Nephron progenitor cell (in vitro differentiated cells): ENCODE measurements around the gene FOXL3.
A peak's percentile ranks its signal among the peaks of the same experiment; 100 is the strongest.

Experiments
- DNase-seq: peaks from one replicate; pipeline ENCODE4 v3.0.0; 2021
- H3K27ac Mint-ChIP-seq: 2 replicates; pipeline ENCODE4 v1.8.0; 2021; ENCODE audit warnings: mild to moderate bottlenecking, moderate library complexity, mixed read lengths
- H3K27me3 Mint-ChIP-seq: 2 replicates; pipeline ENCODE4 v1.8.0; 2021; ENCODE audit warnings: mild to moderate bottlenecking, low read depth, mixed read lengths; ENCODE audit not compliant: poor library complexity
- H3K36me3 Mint-ChIP-seq: 2 replicates; pipeline ENCODE4 v1.8.0; 2021; ENCODE audit warnings: low read depth, mixed read lengths
- H3K4me1 Mint-ChIP-seq: 2 replicates; pipeline ENCODE4 v1.8.0; 2021; ENCODE audit warnings: mixed read lengths
- H3K4me3 Mint-ChIP-seq: 2 replicates; pipeline ENCODE4 v1.8.0; 2021; ENCODE audit warnings: mild to moderate bottlenecking, moderate library complexity, mixed read lengths
- H3K9me3 Mint-ChIP-seq: 2 replicates; pipeline ENCODE4 v1.8.0; 2021; ENCODE audit warnings: mild to moderate bottlenecking, moderate library complexity, mixed read lengths
- TF ChIP-seq, protein P1 (sequence below): fragments of 200-600 bp; sonication (generic); IDR thresholded peaks from 2 replicates; pipeline ENCODE4 v1.5.0; 2021; ENCODE audit warnings: antibody characterized with exemption

Gene FOXL3

DNA sequence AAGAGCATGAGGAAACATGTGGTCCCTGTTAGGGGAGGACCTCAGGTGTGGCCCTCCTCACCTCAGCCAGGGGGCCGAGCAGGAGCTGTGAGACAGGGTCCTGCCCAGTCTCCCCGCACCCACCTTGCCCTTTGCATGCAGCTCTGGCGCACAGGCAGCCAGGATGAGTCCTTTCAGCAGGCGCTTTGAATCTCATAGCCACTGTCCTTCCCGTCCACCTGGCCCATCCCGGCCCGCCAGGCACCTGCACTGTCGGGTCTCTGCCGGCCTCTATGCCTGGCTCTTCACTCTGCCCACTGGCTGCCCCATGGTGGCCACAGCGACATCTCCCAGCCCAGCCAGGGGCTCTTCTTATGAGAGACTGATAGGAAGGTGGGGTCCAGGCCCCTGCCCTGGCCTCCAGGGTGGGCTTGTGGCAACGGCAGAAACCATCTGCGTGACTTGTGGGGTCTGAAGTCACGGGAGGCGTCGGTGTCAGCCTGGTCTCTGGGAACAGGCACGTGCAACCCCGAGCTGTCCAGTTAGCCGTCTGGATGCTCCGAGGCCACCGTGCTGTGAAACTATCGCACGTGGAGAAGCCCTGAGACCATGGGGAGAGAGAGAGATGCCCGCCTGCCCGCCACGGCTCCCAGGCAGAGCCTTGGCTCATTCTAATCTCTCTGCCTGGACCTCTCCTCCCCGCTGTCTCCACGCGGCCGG is 37.4 kb downstream of the FOXL3 start:
- TF ChIP-seq, protein P1, sequence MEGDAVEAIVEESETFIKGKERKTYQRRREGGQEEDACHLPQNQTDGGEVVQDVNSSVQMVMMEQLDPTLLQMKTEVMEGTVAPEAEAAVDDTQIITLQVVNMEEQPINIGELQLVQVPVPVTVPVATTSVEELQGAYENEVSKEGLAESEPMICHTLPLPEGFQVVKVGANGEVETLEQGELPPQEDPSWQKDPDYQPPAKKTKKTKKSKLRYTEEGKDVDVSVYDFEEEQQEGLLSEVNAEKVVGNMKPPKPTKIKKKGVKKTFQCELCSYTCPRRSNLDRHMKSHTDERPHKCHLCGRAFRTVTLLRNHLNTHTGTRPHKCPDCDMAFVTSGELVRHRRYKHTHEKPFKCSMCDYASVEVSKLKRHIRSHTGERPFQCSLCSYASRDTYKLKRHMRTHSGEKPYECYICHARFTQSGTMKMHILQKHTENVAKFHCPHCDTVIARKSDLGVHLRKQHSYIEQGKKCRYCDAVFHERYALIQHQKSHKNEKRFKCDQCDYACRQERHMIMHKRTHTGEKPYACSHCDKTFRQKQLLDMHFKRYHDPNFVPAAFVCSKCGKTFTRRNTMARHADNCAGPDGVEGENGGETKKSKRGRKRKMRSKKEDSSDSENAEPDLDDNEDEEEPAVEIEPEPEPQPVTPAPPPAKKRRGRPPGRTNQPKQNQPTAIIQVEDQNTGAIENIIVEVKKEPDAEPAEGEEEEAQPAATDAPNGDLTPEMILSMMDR: no peak
- peaks cover 51% of the 10 kb centered on the region for H3K27me3 Mint-ChIP-seq
- H3K4me3 Mint-ChIP-seq: no peak overlapping the region
- no peak overlapping the region for H3K27ac Mint-ChIP-seq
- no peak for DNase-seq
- H3K36me3 Mint-ChIP-seq: no peaks in the 10 kb centered on the region
- H3K4me1 Mint-ChIP-seq: peaks cover 44% of the 10 kb centered on the region
- H3K9me3 Mint-ChIP-seq: no peaks in the 10 kb centered on the region

DNA sequence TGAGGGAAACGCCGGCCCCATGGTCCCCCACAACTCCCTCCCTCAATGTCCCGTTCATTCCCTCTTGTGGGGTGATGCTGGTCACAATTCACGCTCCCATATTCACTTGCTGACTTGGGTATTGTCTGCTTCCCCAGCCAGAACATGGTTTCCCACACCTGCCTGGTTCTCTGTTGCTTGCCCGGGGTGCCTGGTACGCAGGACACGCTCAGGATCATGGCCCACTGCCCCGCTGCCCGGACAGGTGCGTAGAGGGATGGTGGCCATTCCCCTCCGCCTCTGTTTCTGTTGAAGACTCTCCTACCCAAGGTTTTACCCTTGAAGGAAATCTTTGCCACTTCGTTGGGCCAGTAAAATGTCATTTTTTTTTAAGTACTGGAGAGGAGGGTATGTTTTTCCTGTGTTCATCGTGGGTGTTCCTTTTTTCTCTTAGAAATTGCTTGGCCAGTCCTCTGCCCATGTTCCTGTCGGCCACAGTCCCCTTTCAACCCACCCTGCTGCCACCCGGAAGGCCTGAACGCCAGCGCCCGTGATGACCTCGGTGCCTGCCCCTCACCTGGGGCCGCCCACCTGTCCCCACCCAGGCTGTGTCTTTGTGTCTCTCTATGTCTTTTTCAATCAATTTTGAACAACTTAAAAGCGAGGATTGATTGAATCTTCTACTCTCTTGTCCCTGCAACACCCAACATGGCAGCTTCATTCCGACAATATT is 38.2 kb downstream of the FOXL3 start:
- TF ChIP-seq, protein P1: no peak
- no peak overlapping the region for H3K27ac Mint-ChIP-seq
- no peaks in the 10 kb centered on the region for H3K36me3 Mint-ChIP-seq
- no peak overlapping the region for H3K4me3 Mint-ChIP-seq
- H3K4me1 Mint-ChIP-seq: peaks cover 45% of the 10 kb centered on the region
- H3K27me3 Mint-ChIP-seq: peaks cover 51% of the 10 kb centered on the region
- no peaks in the 10 kb centered on the region for H3K9me3 Mint-ChIP-seq
- no peak for DNase-seq

DNA sequence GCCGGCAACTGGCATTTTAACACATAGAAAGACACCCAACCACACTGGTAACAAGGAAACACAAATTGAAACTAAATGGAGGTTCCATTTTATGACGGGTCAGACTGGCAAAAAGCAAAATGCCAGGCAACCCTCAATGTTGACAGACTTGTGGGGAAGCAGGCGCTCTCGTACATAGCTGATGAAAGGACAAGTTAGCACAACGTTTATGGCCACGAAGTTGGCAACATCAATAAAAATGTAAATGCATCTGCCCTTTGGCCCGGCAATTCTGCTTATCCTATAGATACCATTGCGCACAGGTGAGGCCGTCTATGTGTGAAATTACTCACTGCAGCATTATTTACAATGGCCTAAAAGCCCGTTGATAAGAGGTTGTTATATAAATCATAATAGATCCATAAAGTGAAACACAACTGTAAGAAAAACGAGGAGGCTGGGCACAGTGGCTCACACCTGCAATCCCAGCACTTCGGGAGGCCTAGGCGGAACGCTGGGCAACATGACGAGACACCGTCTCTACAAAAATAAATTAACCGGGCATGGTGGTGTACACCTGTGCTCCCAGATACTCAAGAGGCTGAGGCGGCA is 39.8 kb downstream of the FOXL3 start:
- Mint-ChIP-seq H3K4me1 (peaks cover 44% of the 10 kb centered on the region), H3K4me3 (no peak overlapping the region), H3K9me3 (no peaks in the 10 kb centered on the region), H3K27me3 (peaks cover 40% of the 10 kb centered on the region), H3K27ac (no peak overlapping the region), H3K36me3 (no peaks in the 10 kb centered on the region)
- DNase-seq: no peak
- TF ChIP-seq, protein P1: no peak

DNA sequence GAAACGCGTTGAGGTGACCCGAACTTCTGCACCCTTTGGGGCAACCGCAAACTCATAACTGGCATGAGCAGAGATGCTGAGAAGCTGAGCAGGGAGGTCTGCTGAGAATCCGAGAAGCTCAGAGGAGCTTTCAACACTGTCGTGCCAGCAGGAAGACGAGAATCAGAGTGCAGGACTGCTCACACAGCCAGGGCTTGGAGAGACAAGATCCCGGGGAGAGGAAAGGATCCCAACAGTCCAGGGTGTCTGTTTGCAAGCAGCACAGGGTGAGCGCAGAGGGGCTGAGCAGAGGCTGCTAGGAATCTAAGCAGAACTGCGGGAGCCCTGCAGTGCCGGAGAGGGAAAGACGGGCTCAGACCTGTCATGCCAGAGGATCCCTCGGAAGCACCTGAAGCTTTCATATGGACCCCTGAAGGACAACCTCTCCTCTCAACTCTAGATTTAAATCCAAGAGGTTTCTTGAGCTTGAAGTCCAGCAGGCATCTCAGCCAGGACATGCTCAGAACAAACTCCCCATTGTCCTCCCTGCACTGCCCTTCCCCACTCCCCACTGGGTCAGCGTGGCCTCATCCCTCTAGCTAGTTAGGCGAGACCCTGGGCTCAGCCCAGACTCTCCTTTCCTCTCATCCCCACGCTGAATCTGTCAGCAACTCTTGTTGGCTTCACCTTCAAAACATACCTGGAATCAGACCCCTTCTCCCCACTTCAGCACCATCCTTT is 40.7 kb downstream of the FOXL3 start:
- Mint-ChIP-seq H3K4me3 (no peak overlapping the region), H3K27me3 (peaks cover 41% of the 10 kb centered on the region), H3K4me1 (peaks cover 50% of the 10 kb centered on the region), H3K9me3 (no peaks in the 10 kb centered on the region), H3K27ac (no peak overlapping the region), H3K36me3 (no peaks in the 10 kb centered on the region)
- DNase-seq: no peak
- TF ChIP-seq, protein P1: no peak

DNA sequence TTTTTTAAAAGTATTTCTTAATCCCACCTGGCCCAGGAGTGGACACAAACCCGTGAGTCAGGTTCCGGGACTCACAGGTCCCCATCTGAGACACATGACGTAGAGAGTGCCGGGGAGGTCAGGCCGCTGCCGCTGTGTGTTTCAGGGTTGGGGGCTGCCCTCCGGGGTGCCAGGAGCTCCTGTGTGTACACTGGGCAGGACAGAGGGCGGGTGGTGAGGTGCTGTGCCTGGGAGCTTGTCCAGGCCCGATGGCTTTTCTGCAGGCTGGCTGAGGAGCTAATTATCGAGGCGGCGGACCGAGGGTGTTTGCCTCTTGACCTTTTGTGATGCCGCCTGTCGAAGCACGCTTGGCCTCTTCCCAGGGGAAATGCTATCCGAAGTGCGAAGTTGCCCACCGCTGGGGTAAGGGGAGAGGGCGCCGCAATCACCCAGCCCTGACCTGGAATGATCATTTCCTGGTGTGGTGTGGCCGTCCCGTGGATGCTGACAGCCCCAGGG is 42.1 kb downstream of the FOXL3 start:
- peaks cover 39% of the 10 kb centered on the region for H3K27me3 Mint-ChIP-seq
- TF ChIP-seq, protein P1: no peak

More for the DNA sequence above, 42.1 kb downstream of the FOXL3 start:
- H3K36me3 Mint-ChIP-seq: no peaks in the 10 kb centered on the region
- no peak overlapping the region for H3K4me3 Mint-ChIP-seq
- DNase-seq: peak; percentile 46
- H3K4me1 Mint-ChIP-seq: peaks cover 43% of the 10 kb centered on the region
- H3K27ac Mint-ChIP-seq: no peak overlapping the region
- no peaks in the 10 kb centered on the region for H3K9me3 Mint-ChIP-seq
